HG03103 (cell line): Measurements from ENCODE around the gene HKDC1.
"Not testable (repeated sequence)": the region's sequence is repeated elsewhere in the genome, so short reads cannot be mapped to it uniquely, and the experiment has no call there.

Experiments
- ATAC-seq: cut with Tn5 transposase; IDR thresholded peaks from one replicate; pipeline ENCODE4 v1.9.1; 2021; ENCODE audit warnings: low read depth; ENCODE audit not compliant: unreplicated experiment

The HKDC1 gene

DNA sequence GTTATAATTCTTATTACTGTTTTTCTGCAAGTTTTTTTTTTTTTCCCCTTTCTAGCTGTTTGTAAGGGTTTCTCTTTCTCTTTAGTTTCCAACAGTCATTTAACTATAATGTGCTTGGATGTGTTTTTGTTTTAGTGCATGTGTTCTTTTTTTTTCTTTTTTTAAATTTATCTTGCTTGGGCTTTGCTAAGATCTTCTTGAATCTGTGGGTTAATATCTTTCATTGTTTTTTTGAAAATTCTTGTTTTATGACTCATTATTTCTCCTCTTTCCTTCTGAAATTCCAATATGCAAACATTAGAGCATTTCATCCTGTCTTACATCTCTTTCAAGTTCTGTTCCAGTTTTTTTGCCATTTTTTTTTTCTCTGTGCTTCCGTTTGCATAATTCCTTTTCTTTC, 52.5 kb downstream of the HKDC1 start:
- no peak for ATAC-seq

DNA sequence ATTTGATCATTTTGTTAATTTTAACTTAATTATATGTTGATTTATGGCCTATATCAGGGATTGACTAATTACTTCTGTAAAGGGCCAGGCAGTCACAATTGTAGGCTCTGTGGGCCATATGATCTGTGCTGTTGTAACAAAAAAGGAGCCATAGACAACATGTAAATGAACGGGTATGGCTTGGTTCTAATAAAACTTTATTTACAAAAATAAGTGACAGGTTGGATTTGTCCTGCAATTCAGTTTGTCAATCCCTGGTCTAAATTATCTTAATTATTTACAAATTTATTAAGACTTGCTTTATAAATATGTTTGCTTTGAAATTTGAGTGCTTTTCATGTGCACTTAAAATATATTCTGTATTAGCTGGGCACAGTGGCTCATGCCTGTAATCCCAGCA, 55.3 kb downstream of the HKDC1 start:
- no peak for ATAC-seq

DNA sequence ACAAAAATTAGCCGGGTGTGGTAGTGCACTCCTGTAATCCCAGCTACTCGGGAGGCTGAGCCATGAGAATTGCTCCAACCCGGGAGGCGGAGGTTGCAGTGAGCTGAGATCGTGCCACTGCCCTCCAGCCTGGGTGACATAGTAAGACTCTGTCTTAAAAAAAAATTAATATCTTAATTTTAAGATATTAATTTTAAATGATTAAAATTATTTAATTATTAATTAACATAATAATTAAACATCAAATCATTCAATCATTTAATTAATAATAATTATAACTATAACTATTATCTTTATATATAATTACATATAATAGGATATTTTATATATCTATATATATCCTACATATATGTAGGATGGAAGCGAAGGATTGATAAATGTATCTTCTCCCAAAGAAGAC, 56.4 kb downstream of the HKDC1 start:
- no peak for ATAC-seq

DNA sequence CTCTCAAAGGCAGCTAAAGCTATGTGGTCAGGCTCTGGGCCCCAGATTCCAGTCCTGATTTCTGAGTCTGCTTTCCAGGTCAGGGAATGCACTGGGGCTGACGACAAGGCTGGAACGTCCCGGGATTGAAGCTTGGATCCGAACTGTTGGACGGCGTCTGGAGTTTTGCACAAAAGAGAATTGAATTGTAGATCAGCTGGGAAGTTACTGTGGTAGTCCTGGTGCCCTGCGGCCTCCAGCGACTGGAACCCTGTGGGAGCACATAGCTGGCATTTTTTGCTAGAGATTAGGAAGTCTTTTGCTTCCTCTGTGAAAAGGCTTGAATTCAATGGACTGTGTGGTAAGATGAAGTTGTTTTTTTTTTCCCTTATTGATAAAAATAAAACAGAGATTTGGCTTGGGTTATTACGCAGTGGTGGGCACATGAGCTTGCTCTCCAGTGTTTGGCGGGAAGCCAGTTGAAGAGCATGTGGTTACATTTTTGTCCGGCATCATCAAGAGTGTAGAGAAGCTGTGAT, 58.4 kb downstream of the HKDC1 start, which contains the start of gene HK1:
Gene HK1 (plus strand): TSS at position 51 of the 518 bp plus-strand sequence.
- ATAC-seq: no peak

DNA sequence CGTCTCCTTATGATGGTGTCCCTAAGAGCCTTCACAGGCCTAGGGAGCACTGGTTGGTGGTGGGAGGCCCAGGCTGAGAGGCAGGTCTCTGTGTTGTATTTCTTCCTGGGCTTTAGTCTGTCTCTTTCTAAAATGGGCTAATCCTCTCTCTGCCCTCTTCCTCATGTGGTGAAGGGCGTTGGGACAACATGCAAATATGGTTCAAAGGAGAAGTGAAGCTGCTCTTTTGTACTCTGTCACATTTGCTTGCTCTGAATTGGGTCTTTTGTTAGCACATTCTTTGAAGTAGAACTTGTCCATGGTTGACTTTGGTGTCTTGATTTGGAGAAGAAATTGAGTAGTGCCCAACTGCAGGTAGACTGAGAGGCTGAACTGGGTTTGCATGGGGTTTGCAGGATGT, 59.0 kb downstream of the HKDC1 start:
- no peak for ATAC-seq

DNA sequence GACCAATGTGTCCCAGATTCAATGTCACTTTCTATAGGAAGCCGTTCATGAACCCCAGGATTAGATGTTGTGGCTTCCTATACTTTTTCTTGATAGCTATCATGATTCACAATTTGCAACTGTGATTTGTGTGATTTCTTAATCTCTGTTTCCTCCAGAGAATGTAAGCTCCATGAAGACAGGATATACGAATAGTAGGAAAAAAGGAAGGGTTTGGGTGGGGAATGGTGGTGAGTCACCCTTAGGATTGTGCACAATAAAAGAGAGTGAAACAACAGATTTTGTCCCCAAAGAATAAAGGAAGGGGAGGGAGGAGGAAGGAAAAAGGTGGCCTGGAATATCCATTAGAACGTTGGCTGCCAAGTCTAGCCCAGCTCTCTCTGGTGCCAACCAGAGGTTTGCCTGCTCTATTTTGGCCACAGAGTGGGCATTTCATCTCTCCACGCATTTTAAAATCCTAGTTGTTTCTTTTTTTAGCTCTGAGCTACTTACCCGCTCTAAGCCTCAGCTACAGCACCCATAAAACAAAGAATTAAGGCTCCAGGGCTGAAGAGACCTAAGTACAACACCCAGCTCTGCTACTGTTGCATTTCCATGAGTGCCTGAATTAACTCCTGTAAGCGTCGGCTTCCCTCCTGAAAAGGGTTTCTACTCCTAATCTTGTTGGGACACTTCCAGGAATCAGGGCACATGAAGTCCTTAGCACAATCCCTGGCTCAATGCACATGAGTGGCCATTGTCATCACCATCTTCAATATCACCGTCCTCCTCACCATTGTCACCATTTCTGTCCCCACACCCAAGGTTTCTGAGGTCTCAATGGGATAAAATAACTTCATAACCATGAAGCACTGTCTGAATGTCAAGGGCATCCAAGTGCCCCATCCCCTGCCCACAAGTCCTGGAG, 61.6 kb downstream of the HKDC1 start:
- ATAC-seq: no peak

DNA sequence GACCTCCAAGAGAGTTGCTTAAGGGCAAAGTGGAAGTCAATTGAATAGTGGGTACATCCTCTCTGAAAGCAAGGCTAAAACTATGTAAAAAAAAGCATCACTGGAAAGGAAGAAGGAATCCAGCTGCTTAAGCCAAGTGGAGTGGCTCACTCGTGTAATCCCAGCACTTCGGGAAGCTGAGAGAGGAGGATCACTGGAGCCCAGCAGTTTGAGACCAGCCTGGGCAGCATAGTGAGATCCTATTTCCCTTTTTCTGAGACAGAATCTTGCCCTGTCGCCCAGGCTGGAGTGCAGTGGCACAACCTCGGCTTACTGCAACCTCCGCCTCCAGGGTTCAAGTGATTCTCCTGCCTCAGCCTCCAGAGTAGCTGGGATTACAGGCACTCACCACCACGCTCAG, 64.3 kb downstream of the HKDC1 start:
- not testable (repeated sequence) for ATAC-seq

DNA sequence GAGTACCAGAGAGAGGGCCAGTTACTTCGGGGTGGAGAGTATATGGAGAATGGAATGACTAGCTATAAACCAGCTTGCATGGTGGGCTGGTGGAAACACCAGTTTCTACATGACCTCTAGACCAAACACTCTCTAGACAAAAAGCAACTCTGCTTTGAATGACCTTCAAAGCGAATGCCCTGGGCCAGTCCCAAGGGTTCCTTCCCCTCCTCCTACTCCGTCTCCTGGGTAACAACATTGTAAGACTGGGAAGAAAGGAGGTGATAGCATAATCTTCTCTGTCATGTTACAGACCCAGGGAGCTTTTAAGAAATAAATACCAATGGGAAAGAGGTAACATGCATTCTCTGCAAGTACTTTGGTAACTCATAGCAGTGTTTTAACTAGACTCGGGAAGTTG, 65.6 kb downstream of the HKDC1 start:
- no peak for ATAC-seq

DNA sequence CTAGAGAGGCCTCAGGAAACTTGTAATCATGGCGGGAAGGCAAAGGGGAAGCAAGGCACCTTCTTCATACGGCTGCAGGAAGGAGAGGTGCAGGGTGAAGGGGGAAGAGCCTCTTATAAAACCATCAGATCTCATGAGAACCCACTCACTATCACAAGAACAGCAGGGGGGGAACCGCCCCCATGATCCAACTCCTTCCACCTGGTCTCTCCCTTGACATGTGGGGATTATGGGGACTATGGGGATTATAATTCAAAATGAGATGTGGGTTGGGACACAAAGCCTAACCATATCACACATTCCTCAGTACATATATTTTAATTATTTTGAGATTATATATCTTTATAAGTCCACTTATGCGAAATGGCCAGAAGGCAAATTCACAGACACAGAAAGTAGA, 67.0 kb downstream of the HKDC1 start:
- ATAC-seq: no peak

DNA sequence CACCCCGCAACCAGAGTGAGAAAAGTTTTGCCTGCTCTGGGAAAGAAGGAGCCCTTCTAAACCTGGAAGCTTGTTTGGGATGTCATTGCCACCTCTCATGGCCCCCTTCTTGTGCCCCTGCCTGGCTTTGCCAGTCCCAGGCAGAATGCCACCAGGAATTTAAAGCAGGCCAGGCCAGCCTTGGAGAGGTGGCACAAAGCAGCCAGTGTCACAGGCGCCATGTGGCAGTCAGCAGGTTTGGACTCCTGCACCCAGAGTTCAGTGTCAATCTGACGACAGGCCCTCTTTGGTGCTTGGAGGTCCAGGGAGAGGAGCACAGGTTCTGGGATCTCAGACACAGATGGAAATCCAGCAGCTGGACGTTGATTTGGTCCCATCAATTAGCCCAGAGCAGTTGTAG, 70.9 kb downstream of the HKDC1 start:
- no peak for ATAC-seq

DNA sequence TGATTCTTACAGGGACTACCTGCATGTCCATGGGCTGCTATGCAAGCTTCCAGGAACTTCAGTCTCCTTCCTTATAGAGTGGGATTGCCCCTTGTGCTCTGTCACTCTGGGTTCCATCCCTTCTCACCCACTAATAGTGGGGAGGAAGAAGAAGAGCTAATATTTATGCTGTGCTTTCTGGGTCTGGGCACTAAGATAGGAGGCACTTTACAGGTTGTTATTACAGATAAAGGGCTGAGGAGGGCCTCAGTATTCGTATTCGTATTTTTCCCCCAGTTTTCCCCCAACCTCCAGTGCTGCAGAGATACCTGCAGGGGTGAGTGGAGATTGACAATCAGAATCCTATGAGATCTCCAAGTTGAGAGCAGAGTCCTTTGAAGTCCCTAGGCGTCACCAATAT, 72.3 kb downstream of the HKDC1 start:
- no peak for ATAC-seq

DNA sequence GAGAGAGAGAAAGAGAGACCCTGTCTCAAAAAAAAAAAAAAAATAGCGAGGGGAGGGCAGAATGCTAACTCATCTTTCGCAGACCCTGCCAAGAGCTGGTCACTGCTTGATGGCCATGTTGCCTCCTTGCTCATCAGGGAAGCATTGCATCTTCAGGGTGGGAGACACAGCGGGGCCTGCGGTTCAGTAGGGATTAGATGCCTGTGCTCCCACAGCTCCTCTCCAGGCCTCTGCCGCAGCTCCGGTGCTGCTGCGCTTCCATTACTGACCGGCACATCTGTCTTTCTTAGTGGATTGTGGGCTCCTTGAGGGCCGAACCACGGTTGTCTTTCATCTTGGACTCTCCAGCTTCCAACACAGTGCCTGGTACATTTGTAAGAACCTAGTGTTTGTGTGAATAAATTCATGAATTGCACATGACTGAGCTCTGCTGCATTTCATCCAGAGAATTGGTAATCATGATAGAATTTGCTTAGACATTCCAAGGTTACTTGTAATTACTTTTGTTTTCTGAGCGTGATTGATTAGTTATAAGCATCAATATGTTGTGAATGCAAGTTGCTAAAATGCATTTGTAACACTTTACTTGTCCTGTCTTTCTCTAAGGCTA, 75.0 kb downstream of the HKDC1 start:
- ATAC-seq: no peak

DNA sequence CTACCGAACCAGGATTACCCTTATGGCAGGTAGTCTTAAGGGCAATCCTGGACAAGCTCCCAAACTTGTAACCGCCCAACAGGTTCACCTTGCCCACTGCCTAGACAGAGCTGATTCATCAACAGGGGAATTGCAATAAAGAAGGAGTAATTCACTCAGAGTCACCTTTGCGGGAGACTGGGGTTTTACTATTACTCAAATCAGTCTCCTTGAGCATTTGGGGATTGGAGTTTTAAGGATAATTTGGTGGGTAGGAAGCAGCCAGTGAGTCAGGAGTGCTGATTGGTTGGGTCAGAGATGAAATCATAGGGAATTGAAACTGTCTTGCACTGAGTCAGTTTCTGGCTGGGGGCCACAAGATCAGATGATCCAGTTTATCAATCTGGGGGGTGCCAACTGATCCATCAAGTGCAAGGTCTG, 83.5 kb downstream of the HKDC1 start:
- no peak for ATAC-seq

DNA sequence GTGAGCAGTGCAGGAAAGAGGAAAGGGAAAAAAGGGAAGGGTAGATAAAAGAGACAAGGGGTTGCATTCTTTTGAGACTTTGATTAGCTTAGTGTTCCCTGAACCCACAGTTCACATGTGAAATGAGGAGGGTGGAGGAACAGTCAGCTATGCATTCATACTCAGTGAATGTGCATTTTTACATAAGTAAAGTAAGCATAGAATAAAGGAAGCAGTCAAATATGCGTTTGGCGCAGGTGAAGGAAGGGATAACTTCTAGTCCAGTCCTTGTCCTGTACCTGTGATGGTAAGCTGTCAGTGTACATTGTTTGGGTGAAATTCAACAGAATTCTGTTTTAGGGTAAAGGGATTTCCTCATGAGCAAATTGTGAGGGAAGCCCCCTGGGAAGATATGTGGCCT, 86.3 kb downstream of the HKDC1 start:
- ATAC-seq: no peak

DNA sequence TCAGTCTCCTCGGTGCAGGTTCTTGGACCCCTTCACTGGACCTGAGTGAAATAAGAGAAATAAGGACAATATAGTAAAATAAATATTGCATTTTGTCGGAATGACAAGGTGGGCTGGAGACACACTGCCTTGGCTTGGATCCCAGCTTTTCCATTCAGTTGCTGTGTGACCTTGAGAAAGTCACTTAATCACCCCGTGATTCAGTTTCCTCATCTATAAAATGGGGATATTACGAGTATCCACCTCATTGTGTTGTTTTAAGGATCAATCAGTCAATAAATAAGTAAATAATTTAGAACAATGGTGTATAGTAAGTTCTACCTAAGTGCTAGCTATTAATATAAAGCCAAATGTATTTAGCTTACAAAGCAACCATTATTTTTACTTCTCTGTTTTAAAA, 87.3 kb downstream of the HKDC1 start:
- no peak for ATAC-seq

DNA sequence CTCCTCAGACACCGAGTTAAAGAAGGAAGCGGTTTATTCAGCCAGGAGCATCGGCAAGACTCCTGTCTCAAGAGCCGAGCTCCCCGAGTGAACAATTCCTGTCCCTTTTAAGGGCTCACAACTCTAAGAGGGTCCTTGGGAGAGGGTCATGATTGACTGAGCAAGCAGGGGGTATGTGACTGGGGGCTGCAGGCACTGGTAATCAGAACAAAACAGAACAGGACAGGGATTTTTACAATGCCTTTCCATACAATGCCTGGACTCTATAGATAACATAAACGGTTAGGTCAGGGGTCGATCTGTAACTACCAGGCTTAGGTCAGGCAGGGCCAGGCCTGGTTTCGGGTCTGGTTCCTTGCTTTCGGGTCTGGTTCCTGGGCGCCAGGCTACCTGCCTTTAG, 88.2 kb downstream of the HKDC1 start:
- ATAC-seq: not testable (repeated sequence)

DNA sequence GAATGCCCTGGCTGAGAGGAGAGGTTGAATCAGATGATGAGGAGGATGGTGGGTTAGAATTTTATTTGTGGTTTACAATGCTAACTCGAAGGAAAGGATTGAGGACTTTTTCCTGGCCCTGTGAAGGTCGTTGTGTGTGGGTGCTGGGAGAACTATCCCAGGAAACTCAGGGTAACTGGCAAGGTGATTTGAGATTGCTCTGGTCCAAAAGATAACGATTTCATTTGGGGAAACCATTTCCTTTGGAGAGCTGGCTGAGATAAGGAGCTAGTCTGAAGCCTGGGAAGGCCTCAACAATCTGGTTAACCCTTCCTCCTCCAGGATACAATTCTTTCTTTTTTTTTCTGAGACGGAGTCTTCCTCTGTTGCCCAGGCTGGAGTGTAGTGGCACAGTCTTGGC, 91.2 kb downstream of the HKDC1 start:
- no peak for ATAC-seq

DNA sequence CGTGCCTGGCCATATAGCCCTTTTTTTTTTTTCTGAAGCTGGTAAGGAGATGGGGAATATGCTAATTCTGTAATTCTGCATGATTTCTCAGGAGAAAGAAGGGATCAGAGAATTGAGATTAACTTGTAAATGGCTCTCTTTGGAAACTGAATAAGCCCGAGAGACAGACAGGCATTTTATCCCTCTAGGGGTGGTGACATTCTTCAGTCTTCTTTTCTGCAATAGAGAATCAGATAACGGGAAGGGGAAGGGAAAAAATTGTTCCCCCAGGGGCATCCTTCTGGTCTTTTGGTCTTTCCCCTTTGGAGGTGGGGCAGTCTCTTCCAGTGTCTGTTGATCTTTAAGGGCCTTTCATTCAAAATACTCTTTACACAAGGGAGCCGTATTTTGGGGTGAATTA, 92.4 kb downstream of the HKDC1 start:
- no peak for ATAC-seq

DNA sequence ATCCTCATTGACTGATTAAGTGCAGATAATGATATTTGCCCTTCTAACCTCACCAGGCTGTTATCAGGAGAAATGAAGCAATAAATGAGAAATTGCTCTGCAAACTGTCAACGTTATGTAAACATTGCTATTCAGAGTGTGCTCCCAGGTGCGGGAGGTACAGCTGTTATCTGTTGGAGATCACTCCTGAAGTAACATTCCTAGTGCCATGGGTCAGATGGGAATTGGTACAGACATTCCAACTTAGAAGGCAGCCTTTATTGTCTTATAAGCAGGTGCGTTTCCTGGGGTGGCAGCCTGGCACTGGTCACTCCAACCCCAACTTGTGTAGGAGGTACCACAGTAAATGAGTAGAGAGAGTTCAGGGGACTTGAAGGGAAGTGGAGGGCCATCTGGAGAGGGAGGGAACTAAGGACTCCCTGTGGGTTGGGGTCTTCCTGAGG, 95.0 kb downstream of the HKDC1 start:
- no peak for ATAC-seq

DNA sequence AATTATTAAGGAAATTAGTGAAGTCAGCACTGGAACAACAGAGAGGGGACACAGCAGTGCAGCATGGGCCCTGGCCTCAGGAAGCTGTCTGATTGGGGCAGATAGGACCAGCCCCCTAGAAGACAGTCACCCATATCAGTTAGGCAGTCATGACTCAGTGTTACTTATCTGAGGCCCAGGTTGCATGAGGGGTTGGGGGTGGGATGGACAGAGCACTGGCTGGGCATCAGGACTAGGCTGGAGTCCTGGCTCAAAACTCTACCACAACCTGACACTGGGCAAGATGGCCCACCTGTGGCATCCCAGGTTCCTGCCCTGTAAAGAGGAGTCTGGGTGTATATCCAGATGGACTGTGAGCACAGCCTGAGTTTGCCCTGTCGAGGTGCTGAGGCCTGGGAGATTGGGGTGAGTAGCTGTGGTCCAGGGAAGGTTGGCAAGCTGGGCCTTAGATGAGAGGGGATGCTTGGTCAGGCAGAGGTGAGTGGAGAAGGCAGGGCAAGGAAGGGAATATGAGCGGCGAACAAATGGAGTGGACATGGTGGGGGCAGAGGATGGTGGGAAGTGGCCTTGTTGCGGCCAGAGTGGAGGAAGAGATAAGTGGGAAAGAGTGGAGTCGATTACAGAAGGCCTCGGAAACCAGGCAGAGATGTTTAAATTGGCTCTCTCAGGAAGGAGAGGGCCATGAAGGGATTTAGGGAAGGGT, 95.6 kb downstream of the HKDC1 start:
- ATAC-seq: no peak
